ENCODE results near the gene SYT11.
"Not testable (repeated sequence)": the region's sequence is repeated elsewhere in the genome, so short reads cannot be mapped to it uniquely, and the experiment has no call there.

Gene SYT11

GRCh38 chr1:155859234-155859829 lies at the start of gene SYT11:
Gene SYT11 (plus strand): TSS chr1:155859567. CDS start chr1:155859762, 195 bp downstream.
- peak; percentile 98 for DNase-seq

- DNase-seq, result no peak
Measured at GRCh38 chr1:155812878-155813277, 46.5 kb upstream of the SYT11 start.

GRCh38 chr1:155813672-155814071 lies 45.7 kb upstream of the SYT11 start:
- DNase-seq, result no peak

- DNase-seq, result no peak
Measured at GRCh38 chr1:155816351-155816750, 43.0 kb upstream of the SYT11 start.

GRCh38 chr1:155827450-155827849 lies 31.9 kb upstream of the SYT11 start:
- no peak for DNase-seq

GRCh38 chr1:155831279-155831976 lies 27.9 kb upstream of the SYT11 start:
- DNase-seq, result no peak

- DNase-seq, result no peak
Measured at GRCh38 chr1:155833665-155834295, 25.6 kb upstream of the SYT11 start.

GRCh38 chr1:155834296-155834926 lies 25.0 kb upstream of the SYT11 start:
- DNase-seq, result no peak

GRCh38 chr1:155834927-155835399 lies 24.4 kb upstream of the SYT11 start:
- not testable (repeated sequence) for DNase-seq

GRCh38 chr1:155835548-155835947 lies 23.8 kb upstream of the SYT11 start:
- no peak for DNase-seq

GRCh38 chr1:155840386-155840785 lies 19.0 kb upstream of the SYT11 start:
- DNase-seq, result no peak

- no peak for DNase-seq
Measured at GRCh38 chr1:155844860-155845421, 14.4 kb upstream of the SYT11 start.

GRCh38 chr1:155847823-155848529 lies 11.4 kb upstream of the SYT11 start:
- DNase-seq, result peak; percentile 37

- no peak for DNase-seq
Measured at GRCh38 chr1:155850345-155850744, 9.0 kb upstream of the SYT11 start.

GRCh38 chr1:155856257-155856974 lies 3.0 kb upstream of the SYT11 start:
- DNase-seq, result no peak

- peak; percentile 94 for DNase-seq
Measured at GRCh38 chr1:155856975-155857930, 2.1 kb upstream of the SYT11 start, which contains the start of gene GON4L. Gene GON4L (minus strand): TSS chr1:155857214. CDS start chr1:155853780, 3,434 bp downstream.

GRCh38 chr1:155858800-155859233 lies 550 bp upstream of the SYT11 start:
- peak; percentile 41 for DNase-seq

- DNase-seq, result peak; percentile 84
Measured at GRCh38 chr1:155859881-155860871, 809 bp downstream of the SYT11 start.

- no peak for DNase-seq
Measured at GRCh38 chr1:155860970-155861510, 1.7 kb downstream of the SYT11 start.
